ENCODE measurements around the gene CCNO.

Gene CCNO

GRCh38 chr5:55232271-55232984 is 980 bp downstream of the CCNO start:
- Histone ChIP-seq H3K79me2 (ENCODE audit: low read length) (no peaks in the 10 kb centered on the region), H3K27me3 (replicated peaks; ENCODE audit: insufficient read depth, low read length) (peaks cover 44% of the 10 kb centered on the region), H3K9me3 (replicated peaks; ENCODE audit: insufficient read depth, low read length) (no peaks in the 10 kb centered on the region), H3K9ac (ENCODE audit: low read length) (peak overlapping the region; percentile 41; the same call in 1 of the 2 replicates), H3K9me2 (replicated peaks; ENCODE audit: insufficient read depth, low read length) (no peaks in the 10 kb centered on the region), H2AFZ (ENCODE audit: low read length) (peak overlapping the region; percentile 99), H4K20me1 (ENCODE audit: insufficient read depth, low read length) (no peaks in the 10 kb centered on the region), H3K4me1 (ENCODE audit: low read length) (0 out of 2 replicates have a peak, but pooled peaks cover 7% of the 10 kb centered on the region), H3F3A (ENCODE audit: insufficient read depth, low read length) (peaks cover 10% of the 10 kb centered on the region; the same call in 1 of the 2 replicates), H3K4me2 (ENCODE audit: low read depth, low read length) (peak overlapping the region; percentile 100), H3K36me3 (replicated peaks; ENCODE audit: insufficient read depth, low read length) (no peaks in the 10 kb centered on the region), H3K27ac (ENCODE audit: low read length) (no peak overlapping the region), H3K4me3 (ENCODE audit: low read length) (peak overlapping the region; percentile 86)
- no peak for DNase-seq
- TF ChIP-seq EZH2phosphoT487 (IDR thresholded peaks at IDR 0.05; ENCODE audit: low read length): no peak
- TF ChIP-seq, protein P1, sequence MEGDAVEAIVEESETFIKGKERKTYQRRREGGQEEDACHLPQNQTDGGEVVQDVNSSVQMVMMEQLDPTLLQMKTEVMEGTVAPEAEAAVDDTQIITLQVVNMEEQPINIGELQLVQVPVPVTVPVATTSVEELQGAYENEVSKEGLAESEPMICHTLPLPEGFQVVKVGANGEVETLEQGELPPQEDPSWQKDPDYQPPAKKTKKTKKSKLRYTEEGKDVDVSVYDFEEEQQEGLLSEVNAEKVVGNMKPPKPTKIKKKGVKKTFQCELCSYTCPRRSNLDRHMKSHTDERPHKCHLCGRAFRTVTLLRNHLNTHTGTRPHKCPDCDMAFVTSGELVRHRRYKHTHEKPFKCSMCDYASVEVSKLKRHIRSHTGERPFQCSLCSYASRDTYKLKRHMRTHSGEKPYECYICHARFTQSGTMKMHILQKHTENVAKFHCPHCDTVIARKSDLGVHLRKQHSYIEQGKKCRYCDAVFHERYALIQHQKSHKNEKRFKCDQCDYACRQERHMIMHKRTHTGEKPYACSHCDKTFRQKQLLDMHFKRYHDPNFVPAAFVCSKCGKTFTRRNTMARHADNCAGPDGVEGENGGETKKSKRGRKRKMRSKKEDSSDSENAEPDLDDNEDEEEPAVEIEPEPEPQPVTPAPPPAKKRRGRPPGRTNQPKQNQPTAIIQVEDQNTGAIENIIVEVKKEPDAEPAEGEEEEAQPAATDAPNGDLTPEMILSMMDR (IDR thresholded peaks at IDR 0.05; ENCODE audit: low read length): no peak

DNA sequence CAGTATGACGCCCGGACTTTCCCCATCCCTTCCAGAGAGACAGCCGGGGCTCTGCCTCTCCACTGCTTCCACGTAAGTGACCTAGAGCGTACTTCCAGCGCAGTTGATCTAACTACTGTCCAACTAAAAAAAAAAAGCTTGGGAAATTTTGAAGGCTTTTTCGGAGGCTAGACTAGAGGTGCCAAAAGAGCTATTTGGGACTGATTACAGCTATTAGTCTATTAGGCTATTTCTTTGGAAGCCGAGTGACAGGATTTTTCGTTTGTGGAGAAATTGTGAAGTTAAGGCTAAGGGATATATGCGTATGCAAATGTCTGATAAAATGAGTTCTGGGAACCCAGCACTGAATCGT is 1.5 kb downstream of the CCNO start:
- peak overlapping the region; percentile 100; the same call in 1 of the 2 replicates for H3K4me2 ChIP-seq (ENCODE audit: low read depth, low read length)
- no peaks in the 10 kb centered on the region for H4K20me1 ChIP-seq (ENCODE audit: insufficient read depth, low read length)
- TF ChIP-seq, protein P1 (IDR thresholded peaks at IDR 0.05; ENCODE audit: low read length): no peak
- TF ChIP-seq EZH2phosphoT487 (IDR thresholded peaks at IDR 0.05; ENCODE audit: low read length) (no peak), EZH2 (optimal IDR thresholded peaks at IDR 0.05; ENCODE audit: low read depth, low read length) (no peak)
- H3K4me3 ChIP-seq (ENCODE audit: low read length): peak overlapping the region; percentile 86; the same call in 1 of the 2 replicates
- no peaks in the 10 kb centered on the region for H3K36me3 ChIP-seq (replicated peaks; ENCODE audit: insufficient read depth, low read length)
- H3K9ac ChIP-seq (ENCODE audit: low read length): no peak overlapping the region
- peaks cover 44% of the 10 kb centered on the region for H3K27me3 ChIP-seq (replicated peaks; ENCODE audit: insufficient read depth, low read length)
- H3K9me3 ChIP-seq (replicated peaks; ENCODE audit: insufficient read depth, low read length): no peaks in the 10 kb centered on the region
- H3F3A ChIP-seq (ENCODE audit: insufficient read depth, low read length): peaks cover 10% of the 10 kb centered on the region; the same call in 1 of the 2 replicates
- DNase-seq: no peak
- H3K4me1 ChIP-seq (ENCODE audit: low read length): 0 out of 2 replicates have a peak, but pooled peaks cover 7% of the 10 kb centered on the region
- H2AFZ ChIP-seq (ENCODE audit: low read length): no peak overlapping the region
- H3K79me2 ChIP-seq (ENCODE audit: low read length): no peaks in the 10 kb centered on the region
- H3K9me2 ChIP-seq (replicated peaks; ENCODE audit: insufficient read depth, low read length): no peaks in the 10 kb centered on the region
- no peak overlapping the region for H3K27ac ChIP-seq (ENCODE audit: low read length)

DNA sequence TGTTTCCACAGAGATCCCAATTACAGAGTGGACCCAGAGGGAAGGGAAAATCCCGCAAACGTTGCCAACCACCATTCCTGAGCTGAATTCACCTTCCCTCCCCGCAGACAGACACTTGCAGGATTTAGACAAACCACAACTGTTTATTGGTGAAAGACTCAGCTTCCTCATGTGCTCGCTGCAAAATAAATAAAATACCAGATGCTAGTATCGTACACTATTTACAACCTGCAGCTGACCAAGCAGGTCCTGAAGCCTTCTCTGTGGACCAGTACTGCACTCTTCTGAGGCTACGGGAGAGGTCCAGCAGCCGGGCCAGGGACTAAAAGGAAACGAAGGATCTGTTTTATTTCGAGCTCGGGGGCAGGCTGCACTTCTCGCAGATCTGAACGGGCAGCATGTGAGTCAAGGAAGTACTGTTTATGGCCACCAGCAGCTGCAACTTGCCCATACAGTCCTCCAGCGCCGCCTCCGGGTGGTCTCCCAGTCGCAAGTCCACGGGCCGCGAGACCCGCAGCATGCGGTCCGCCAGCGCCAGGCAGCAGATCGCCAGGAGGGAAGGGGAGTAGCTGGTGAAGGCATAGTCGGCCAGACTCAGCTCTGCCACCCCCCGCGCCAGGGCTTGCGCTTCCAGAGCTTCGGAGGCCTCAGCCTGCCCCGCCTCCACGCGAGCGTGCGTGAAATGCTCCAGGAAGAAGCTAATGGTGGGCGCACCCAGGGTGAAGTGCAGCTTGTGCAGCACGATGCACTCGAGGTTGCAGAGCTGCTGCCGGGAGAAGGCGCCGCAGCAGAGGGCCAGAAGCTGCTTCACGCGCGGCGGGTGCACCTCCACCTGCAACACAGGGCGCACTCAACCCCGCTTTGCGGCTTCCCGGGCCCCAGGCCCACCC is 2.1 kb downstream of the CCNO start:
- Histone ChIP-seq H3K4me3 (ENCODE audit: low read length) (peak overlapping the region; percentile 17; the same call in 1 of the 2 replicates), H3K9me2 (replicated peaks; ENCODE audit: insufficient read depth, low read length) (no peaks in the 10 kb centered on the region), H3K36me3 (replicated peaks; ENCODE audit: insufficient read depth, low read length) (no peaks in the 10 kb centered on the region), H3K4me1 (ENCODE audit: low read length) (0 out of 2 replicates have a peak, but pooled peaks cover 8% of the 10 kb centered on the region), H3K9me3 (replicated peaks; ENCODE audit: insufficient read depth, low read length) (no peaks in the 10 kb centered on the region), H3K9ac (ENCODE audit: low read length) (no peak overlapping the region), H3K27me3 (replicated peaks; ENCODE audit: insufficient read depth, low read length) (peaks cover 44% of the 10 kb centered on the region), H3F3A (ENCODE audit: insufficient read depth, low read length) (peaks cover 14% of the 10 kb centered on the region; the same call in 1 of the 2 replicates), H3K4me2 (ENCODE audit: low read depth, low read length) (peak overlapping the region; percentile 100; the same call in 1 of the 2 replicates), H3K79me2 (ENCODE audit: low read length) (no peaks in the 10 kb centered on the region), H2AFZ (ENCODE audit: low read length) (no peak overlapping the region), H4K20me1 (ENCODE audit: insufficient read depth, low read length) (no peaks in the 10 kb centered on the region), H3K27ac (ENCODE audit: low read length) (no peak overlapping the region)
- DNase-seq: no peak
- TF ChIP-seq, protein P1 (IDR thresholded peaks at IDR 0.05; ENCODE audit: low read length): no peak
- TF ChIP-seq EZH2phosphoT487 (IDR thresholded peaks at IDR 0.05; ENCODE audit: low read length) (no peak), EZH2 (optimal IDR thresholded peaks at IDR 0.05; ENCODE audit: low read depth, low read length) (no peak)
